ENCODE measurements around the gene CPNE6.
"Not testable (repeated sequence)": the region's sequence is repeated elsewhere in the genome, so short reads cannot be mapped to it uniquely, and the experiment has no call there.

Gene CPNE6

GRCh38 chr14:24036169-24036962, 35.0 kb upstream of the CPNE6 start (continued):
- TF ChIP-seq ZNF274 (IDR thresholded peaks at IDR 0.05; ENCODE audit: low read length) (no peak), ZNF274 (tag by site-specific recombination; IDR thresholded peaks at IDR 0.05; ENCODE audit: borderline replicate concordance) (no peak), ZNF596 (tag by site-specific recombination; IDR thresholded peaks at IDR 0.05) (no peak), ZNF23 (tag by site-specific recombination; IDR thresholded peaks at IDR 0.05; ENCODE audit: borderline replicate concordance) (no peak), ZNF121 (tag by site-specific recombination; IDR thresholded peaks at IDR 0.05) (no peak)

GRCh38 chr14:24036963-24037657, 34.3 kb upstream of the CPNE6 start:
- H3K9me3 ChIP-seq (ENCODE audit: control insufficient read depth, insufficient read depth, low read depth, low read length); H3K4me1 ChIP-seq (ENCODE audit: control insufficient read depth, insufficient read depth, low read length); H3K36me3 ChIP-seq (ENCODE audit: control insufficient read depth in 2 of 2, insufficient read depth in 1 of 2, low read length in 2 of 2); H3K4me3 ChIP-seq (ENCODE audit: low read depth, low read length): not testable (repeated sequence)
- CTCF ChIA-PET, result interaction anchor here (0.8 kb wide), 1 partner anchor 13 kb away, joined by 4 read pairs; no protein-coding TSS in a partner anchor
- peak overlapping the region; percentile 80; the same call in 1 of the 2 replicates for H3K27ac ChIP-seq (ENCODE audit: extremely low read depth, low read depth, low read length)
- POLR2A ChIA-PET, result interaction anchor here (1.0 to 1.2 kb wide), 2 partner anchors 45 to 158 kb away, joined by 3 to 4 read pairs; partner anchors contain the start of gene TM9SF1
- TF ChIP-seq ZFP37 (tag by site-specific recombination; IDR thresholded peaks at IDR 0.05), result 0 out of 2 replicates have a peak, but pooled peaks have one; percentile 3

GRCh38 chr14:24037658-24038037, 33.7 kb upstream of the CPNE6 start:
- H3K4me1 ChIP-seq (ENCODE audit: control insufficient read depth, insufficient read depth, low read length), result no peaks in the 10 kb centered on the region
- no peaks in the 10 kb centered on the region for H3K9me3 ChIP-seq (ENCODE audit: control insufficient read depth, insufficient read depth, low read depth, low read length)
- no peak overlapping the region for H3K4me3 ChIP-seq (ENCODE audit: low read depth, low read length)
- CTCF ChIA-PET, result interaction anchor here (0.9 kb wide), 1 partner anchor 123 kb away, joined by 3 read pairs; the partner anchor contains the start of gene IRF9
- H3K36me3 ChIP-seq (ENCODE audit: control insufficient read depth in 2 of 2, insufficient read depth in 1 of 2, low read length in 2 of 2), result no peaks in the 10 kb centered on the region
- TF ChIP-seq, protein P1, sequence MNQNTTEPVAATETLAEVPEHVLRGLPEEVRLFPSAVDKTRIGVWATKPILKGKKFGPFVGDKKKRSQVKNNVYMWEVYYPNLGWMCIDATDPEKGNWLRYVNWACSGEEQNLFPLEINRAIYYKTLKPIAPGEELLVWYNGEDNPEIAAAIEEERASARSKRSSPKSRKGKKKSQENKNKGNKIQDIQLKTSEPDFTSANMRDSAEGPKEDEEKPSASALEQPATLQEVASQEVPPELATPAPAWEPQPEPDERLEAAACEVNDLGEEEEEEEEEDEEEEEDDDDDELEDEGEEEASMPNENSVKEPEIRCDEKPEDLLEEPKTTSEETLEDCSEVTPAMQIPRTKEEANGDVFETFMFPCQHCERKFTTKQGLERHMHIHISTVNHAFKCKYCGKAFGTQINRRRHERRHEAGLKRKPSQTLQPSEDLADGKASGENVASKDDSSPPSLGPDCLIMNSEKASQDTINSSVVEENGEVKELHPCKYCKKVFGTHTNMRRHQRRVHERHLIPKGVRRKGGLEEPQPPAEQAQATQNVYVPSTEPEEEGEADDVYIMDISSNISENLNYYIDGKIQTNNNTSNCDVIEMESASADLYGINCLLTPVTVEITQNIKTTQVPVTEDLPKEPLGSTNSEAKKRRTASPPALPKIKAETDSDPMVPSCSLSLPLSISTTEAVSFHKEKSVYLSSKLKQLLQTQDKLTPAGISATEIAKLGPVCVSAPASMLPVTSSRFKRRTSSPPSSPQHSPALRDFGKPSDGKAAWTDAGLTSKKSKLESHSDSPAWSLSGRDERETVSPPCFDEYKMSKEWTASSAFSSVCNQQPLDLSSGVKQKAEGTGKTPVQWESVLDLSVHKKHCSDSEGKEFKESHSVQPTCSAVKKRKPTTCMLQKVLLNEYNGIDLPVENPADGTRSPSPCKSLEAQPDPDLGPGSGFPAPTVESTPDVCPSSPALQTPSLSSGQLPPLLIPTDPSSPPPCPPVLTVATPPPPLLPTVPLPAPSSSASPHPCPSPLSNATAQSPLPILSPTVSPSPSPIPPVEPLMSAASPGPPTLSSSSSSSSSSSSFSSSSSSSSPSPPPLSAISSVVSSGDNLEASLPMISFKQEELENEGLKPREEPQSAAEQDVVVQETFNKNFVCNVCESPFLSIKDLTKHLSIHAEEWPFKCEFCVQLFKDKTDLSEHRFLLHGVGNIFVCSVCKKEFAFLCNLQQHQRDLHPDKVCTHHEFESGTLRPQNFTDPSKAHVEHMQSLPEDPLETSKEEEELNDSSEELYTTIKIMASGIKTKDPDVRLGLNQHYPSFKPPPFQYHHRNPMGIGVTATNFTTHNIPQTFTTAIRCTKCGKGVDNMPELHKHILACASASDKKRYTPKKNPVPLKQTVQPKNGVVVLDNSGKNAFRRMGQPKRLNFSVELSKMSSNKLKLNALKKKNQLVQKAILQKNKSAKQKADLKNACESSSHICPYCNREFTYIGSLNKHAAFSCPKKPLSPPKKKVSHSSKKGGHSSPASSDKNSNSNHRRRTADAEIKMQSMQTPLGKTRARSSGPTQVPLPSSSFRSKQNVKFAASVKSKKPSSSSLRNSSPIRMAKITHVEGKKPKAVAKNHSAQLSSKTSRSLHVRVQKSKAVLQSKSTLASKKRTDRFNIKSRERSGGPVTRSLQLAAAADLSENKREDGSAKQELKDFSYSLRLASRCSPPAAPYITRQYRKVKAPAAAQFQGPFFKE (tag by site-specific recombination; IDR thresholded peaks at IDR 0.05; ENCODE audit: borderline replicate concordance), result no peak
- TF ChIP-seq ZNF223 (tag by site-specific recombination; IDR thresholded peaks at IDR 0.05) (no peak), ZNF843 (tag by site-specific recombination; IDR thresholded peaks at IDR 0.05) (no peak), ZNF664 (tag by site-specific recombination; IDR thresholded peaks at IDR 0.05) (no peak), ZNF214 (tag by site-specific recombination; IDR thresholded peaks at IDR 0.05; ENCODE audit: borderline replicate concordance) (no peak), ZNF473 (tag by site-specific recombination; IDR thresholded peaks at IDR 0.05) (no peak), ZNF133 (tag by site-specific recombination; IDR thresholded peaks at IDR 0.05) (no peak), ZBTB48 (tag by site-specific recombination; IDR thresholded peaks at IDR 0.05) (no peak), ZNF335 (tag by site-specific recombination; conservative IDR thresholded peaks at IDR 0.05) (no peak), ZNF610 (tag by site-specific recombination; IDR thresholded peaks at IDR 0.05; ENCODE audit: borderline replicate concordance) (no peak), ZBTB21 (tag by site-specific recombination; IDR thresholded peaks at IDR 0.05) (no peak), SCRT1 (tag by site-specific recombination; IDR thresholded peaks at IDR 0.05; ENCODE audit: borderline replicate concordance) (no peak)
- TF ChIP-seq, protein P2, sequence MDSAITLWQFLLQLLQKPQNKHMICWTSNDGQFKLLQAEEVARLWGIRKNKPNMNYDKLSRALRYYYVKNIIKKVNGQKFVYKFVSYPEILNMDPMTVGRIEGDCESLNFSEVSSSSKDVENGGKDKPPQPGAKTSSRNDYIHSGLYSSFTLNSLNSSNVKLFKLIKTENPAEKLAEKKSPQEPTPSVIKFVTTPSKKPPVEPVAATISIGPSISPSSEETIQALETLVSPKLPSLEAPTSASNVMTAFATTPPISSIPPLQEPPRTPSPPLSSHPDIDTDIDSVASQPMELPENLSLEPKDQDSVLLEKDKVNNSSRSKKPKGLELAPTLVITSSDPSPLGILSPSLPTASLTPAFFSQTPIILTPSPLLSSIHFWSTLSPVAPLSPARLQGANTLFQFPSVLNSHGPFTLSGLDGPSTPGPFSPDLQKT (IDR thresholded peaks at IDR 0.05; ENCODE audit: borderline replicate concordance, low read depth, low read length), result no peak
- TF ChIP-seq, protein P3, sequence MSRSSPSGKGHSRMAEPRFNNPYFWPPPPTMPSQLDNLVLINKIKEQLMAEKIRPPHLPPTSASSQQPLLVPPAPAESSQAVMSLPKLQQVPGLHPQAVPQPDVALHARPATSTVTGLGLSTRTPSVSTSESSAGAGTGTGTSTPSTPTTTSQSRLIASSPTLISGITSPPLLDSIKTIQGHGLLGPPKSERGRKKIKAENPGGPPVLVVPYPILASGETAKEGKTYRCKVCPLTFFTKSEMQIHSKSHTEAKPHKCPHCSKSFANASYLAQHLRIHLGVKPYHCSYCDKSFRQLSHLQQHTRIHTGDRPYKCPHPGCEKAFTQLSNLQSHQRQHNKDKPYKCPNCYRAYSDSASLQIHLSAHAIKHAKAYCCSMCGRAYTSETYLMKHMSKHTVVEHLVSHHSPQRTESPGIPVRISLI (tag by site-specific recombination; IDR thresholded peaks at IDR 0.05), result no peak
- TF ChIP-seq, protein P4, sequence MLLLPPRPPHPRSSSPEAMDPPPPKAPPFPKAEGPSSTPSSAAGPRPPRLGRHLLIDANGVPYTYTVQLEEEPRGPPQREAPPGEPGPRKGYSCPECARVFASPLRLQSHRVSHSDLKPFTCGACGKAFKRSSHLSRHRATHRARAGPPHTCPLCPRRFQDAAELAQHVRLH (tag by site-specific recombination; IDR thresholded peaks at IDR 0.05), result no peak
- H3K27ac ChIP-seq (ENCODE audit: extremely low read depth, low read depth, low read length), result no peak overlapping the region
- POLR2A ChIA-PET, result no interaction called here

Measured in HEK293 (cell line).